GM19351 (cell line): ENCODE data around the gene ACTR6.
"Not testable (repeated sequence)": the region's sequence is repeated elsewhere in the genome, so short reads cannot be mapped to it uniquely, and the experiment has no call there.

Experiments
- ATAC-seq: cut with Tn5 transposase; IDR thresholded peaks from one replicate; pipeline ENCODE4 v1.9.1; 2021; ENCODE audit warnings: mild to moderate bottlenecking, moderate library complexity; ENCODE audit not compliant: unreplicated experiment

ACTR6 gene

DNA sequence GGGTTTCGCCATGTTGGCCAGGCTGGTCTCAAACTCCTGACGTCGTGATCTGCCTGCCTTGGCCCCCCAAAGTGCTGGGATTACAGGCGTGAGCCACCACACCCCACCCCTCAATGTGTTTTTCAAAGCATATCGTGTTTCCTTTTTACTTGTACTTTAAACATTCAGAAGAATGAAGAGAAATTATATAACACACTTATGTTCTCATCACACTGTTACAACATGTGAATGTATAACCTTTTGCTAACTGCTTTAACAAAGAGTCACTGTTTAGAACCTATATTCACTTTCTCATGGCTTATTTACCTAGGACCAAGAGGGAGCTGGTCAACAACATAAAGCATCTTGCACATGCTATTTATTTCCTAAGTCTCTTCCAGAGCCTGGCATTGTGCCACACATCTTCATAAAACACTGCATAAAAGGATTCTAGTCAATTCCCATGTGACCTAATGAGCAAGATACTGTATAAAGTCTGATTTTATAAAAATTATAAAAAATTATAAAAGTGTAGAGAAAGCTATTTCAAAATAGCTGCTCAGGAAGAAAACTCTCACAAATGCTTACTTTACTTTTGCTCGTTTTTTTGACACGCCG lies 16.0 kb upstream of the ACTR6 start:
- ATAC-seq: no peak

GRCh38 chr12:100185361-100185894 lies 15.2 kb upstream of the ACTR6 start:
- ATAC-seq: peak; percentile 75

DNA sequence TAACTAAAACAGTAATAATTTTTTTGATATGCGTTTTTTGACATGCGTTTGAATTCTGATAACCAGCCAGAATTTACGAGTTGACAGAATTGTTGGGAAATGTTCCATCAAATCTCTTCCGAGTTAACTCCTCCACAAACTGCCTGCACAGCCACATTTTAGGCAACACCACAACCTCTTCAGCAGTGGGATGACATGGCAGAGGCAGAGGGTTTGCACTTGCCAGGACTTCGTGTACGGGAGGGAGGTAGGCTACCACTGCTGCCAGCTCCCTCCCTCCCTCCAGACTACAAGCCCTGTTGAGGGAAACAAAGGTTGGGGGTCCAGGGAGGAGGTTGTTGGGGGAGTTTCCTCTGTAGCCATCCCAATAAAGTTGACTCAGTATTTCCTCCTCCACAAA lies 14.5 kb upstream of the ACTR6 start:
- no peak for ATAC-seq

DNA sequence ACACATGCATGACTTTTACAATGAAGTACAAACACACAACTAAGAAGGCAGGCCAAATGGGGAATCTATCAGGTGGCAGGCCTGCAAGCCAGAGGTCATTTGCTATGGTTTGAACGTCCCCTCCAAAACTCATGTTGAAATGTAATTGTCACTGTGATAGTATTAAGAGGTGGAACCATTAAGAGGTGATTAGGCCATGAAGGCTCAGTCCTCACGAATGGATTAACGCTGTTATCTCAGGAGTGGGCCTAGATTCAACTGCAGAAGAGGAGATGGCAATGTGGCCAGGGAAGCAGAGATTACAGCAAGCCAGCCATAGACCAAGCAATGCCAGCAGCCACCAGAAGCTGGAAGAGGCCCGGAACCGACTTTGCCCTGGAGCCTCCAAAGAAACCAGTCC lies 13.5 kb upstream of the ACTR6 start:
- no peak for ATAC-seq

DNA sequence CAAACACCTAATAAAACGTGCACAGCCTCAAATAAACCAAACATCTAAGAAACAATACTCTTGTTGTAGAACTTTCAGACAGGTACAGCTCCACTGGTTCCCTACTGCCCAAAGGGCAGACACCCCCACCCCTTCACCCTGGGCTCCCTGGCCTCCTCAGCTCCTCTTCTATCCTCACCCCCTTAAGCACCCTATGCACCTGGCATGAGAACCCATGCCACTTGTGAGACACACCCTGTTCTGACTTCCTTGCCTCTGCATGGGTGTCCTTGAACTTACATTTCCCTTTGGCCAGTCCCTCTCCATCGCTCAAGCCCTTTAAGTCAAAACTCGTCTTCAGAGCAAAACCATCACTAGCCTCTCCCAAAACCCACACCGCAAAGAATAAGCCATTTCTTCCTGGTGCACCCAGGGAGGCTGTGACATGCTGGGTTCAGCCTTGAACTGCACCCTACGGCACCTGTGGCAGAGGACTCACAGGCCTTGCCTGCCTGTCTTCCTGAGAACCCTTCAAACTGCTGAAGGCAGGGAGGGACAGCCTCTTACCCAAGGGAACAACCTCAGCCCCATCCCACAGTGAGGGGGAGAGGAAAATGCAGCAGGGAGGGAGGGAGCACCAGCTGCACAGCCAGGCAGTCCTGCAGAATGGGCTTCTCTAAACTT lies 12.6 kb upstream of the ACTR6 start:
- ATAC-seq: no peak

- not testable (repeated sequence) for ATAC-seq
Measured at GRCh38 chr12:100188888-100189635, 11.6 kb upstream of the ACTR6 start.

GRCh38 chr12:100189636-100190394 lies 10.8 kb upstream of the ACTR6 start:
- ATAC-seq: no peak

DNA sequence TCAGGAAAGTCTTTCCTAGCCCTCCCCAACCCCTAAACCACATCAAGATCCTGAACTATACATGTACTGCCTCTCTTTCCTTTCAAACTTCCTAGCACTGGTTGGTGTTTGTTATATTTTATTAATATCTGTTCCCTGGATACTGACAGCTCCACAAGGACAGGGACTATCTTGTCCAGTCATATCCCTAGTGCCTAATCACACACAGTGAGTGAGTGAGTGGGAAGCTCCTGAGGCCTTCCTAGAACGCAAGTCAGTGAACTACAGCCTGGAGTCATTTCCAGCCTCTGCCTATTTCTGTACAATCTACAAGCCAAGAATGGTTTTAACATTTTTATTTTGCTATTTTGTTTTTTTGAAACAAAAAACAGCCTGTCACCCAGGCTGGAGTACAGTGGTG lies 7.5 kb upstream of the ACTR6 start:
- ATAC-seq: no peak

DNA sequence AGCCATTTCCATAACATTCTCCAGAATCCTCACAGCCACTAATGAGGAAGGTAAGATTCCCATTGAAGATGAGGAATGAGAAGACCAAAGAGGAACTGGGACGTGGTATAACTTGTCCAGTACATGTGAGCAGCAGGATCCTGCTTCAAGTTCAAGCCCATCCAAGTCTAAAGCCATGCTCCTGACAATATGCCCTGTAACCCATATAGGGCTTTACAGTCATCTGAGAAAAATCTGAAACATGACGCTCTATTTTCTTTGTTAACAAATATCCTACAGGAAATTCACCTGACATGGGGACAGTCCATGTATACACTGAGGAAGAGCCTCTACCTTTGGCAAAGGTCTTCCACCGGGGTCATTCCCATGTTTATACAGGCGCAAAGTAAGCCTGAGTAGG lies 3.1 kb upstream of the ACTR6 start:
- ATAC-seq: no peak

DNA sequence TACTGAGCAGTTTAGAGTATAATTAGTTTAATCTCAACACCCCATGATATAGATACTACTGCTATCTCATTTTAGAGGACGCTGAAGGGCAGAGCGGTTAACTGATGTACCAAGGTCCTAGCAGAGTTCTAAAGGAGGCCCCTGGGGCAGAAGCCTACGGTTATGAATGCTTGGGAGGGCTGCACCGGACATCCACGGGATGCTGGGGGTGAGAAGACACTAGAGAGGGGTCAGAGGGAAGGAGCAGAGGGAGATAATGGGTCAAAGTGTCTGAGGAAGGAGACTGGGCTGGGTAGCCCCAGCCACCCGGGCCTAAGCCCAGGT lies 1.6 kb upstream of the ACTR6 start:
- ATAC-seq: no peak

DNA sequence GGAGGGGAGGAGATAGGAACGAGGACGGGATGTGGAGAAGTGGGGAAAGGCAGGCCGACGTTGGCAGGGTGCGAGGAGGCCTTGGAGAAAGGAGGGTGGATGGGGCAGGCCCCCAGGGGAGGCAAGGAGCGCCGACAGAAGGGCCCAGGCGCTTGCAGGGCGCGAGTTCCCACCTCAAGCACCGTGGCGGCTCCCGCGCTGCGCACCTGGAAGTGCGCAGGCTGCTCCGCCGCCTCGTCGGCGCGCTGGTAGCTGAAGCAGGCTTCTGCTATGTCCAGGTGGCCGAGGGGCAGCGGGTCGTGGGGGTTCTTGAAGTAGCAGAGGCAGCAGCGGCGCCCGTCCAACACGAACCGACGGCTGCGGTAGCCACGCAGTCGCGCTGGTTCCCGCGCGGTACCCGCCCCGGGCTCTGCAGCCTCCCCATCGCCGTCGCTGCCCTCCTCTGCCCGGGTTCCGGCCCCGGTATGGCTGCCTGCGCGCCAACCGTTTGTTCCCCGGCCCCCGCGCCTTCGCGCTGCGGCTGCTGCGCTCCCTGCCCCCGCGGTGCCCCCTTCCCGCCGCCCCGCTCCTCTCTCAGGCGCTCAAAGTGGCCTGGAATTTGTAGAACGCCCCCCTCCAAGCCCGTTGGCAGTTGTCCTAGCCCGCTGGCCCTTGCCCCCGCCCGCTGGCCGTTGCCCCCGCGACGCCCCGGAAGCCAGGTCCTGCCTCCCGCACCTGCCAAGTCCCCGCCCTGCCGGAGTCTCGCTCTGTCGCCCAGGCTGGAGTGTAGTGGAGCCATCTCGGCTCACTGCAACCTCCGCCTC lies 1.1 kb upstream of the ACTR6 start:
- peak; percentile 66 for ATAC-seq

DNA sequence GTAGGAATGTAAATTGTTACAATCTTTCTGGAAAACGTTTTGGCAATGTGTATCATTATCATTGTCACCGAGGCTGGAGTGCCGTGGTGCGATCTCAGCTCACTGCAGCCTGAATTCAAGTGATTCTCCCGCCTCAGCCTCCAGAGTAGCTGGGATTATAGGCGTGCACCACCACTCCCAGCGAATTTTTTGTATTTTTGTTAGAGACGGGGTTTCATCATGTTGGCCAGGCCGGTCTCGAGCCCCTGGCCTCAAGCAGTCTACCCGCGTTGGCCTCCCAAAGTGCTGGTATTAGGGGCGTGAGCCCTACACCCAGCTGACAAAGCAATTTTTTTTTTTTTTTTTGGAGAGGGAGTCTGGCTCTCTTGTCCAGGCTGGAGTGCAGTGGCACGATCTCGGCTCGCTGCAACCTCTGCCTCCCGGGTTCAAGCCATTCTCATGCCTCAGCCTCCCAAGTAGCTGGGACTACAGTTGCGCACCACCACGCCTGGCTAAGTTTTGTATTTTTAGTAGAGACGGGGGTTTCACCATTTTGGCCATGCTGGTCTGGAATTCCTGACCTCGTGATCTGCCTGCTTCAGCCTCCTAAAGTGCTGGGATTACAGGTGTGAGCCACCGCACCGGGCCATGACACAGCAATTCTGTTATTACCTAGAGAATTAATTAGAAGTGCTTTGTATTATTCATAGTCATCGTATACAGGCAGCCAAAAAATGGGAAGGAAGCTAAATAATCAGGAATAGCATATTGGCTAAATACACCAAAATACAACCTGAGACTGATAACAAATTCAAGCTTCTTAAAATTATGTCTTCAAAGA lies 1.2 kb downstream of the ACTR6 start:
- no peak for ATAC-seq

DNA sequence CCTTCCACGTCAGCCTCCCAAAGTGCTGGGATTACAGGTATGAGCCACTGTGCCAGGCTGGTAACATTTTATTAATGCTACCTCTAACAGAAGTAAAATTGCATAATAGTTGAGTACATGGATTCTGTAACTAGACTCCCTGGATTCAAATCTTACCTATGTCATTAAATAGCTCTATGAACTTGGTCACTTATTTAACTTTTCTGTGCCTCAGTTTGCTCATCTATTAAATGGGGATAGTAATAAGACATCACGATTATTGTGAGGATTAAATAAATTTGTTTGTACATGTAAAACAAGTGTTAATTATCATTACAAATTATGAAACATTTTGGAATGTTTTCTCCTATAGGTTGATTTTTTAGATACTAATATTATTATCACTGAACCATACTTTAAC lies 6.7 kb downstream of the ACTR6 start:
- ATAC-seq: no peak

DNA sequence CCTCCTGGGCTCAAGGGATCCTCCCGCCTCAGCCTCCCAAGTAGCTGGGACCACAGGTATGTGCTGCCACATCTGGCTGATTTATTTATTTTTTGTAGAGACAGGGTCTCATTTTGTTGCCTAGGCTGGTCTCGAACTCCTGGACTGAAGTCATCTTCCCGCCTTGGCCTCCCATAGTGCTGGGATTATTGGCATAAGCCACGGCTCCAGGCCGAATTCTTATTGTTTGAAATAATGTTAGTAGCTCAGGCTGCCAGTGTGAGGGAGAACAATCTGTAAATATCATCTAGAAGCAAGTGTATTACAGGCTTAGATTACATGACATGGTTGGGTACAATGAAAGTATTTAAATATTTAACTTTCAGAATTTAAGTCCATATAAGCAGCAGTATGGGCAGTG lies 8.2 kb downstream of the ACTR6 start:
- no peak for ATAC-seq

DNA sequence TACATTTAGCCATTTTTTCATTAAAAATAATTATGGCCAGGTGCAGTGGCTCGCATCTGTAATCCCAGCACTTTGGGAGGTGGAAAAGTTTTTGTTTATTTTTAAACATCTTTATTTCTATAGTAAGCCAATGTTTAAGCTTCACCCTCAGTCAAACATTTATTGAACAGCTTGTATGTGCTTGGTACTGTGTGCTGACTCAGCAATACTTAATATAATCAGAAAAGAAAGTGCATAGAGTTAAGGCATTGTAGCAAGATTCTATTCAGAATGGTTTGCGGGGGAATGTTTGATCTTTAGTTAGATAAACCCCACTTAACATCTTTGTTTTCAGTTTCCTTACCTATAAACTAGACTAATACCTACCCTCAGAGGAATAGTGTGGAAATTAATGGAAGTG lies 11.1 kb downstream of the ACTR6 start:
- no peak for ATAC-seq

DNA sequence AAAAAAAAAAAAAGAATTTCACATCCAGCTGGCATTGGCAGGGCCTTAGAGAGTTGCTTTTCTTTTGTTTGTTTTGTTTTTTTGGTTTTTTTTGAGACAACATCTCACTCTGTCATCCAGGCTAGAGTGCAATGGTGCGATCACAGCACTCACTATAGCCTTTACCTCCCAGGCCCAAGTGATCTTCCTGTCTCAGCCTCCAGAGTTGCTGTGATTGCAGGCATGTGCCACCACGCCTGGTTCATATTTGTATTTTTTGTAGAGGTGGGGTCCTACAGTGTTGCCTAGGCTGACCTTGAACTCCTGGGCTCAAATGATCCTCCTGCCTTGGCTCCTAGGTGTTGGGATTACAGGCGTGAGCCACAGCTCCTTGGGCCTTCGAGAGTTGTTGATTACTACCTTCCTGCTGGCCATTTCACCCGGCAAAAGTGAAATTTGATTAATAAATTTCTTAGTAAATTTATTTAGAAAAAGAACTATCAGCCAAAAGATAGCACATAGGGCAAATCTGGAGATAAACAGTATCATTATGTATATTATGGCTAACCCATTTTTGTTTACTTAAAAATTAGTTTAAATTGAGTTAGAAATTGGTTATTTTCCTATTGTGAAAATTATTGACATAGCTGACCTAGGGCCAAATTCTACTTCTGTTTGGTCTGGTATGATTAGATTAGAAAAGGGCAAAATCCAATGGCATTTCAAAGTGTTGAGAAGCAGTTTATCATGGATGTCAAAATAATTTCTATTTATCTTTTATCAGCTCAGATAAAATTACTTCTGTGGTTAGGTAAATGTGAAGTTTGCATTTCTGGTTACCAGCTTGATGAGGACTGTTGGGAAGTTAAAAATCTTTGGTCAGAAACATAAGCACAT lies 12.6 kb downstream of the ACTR6 start:
- no peak for ATAC-seq

- ATAC-seq: no peak
Measured at GRCh38 chr12:100214518-100214917, 13.9 kb downstream of the ACTR6 start.

DNA sequence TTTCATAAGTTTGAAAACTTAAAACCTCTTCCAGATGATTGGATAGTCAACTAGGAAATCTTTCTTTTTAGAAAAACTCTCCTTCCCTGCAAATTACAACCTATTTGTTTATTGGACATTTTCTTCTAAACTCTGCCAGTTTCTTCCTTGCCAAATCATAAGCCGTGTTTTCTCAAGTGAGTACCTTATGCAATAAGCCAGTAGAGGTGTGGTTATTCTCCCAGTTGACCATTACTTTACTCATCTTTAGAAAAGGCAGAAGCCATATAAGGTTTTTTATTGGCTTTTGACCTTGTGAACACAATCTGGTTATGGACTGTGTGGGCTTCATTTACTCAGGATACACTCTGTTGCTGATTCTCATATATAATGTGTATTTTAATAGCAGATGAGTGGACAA lies 14.6 kb downstream of the ACTR6 start:
- ATAC-seq: no peak

DNA sequence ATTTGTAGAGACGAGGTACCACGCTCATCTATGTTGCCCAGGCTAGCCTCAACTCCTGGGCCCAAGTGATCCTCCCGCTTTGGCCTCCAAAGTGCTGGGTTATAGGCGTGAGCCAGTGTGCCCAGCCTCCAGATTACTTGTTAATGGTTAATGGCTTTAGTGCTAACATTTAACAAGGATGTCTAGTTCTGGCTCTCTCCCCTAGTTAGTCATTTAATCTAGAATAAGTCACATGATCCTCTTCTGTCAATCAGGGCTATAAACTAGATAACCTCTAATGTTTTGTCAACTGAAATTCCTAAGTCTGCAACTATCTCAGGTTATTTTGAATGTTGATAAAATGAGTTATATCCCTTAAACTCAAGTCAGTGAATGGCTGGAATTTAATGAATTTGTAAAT lies 15.7 kb downstream of the ACTR6 start:
- no peak for ATAC-seq
